Measurements from ENCODE around the gene OCEL1.
"Not testable (repeated sequence)": the region's sequence is repeated elsewhere in the genome, so short reads cannot be mapped to it uniquely, and the experiment has no call there.

The OCEL1 gene

DNA sequence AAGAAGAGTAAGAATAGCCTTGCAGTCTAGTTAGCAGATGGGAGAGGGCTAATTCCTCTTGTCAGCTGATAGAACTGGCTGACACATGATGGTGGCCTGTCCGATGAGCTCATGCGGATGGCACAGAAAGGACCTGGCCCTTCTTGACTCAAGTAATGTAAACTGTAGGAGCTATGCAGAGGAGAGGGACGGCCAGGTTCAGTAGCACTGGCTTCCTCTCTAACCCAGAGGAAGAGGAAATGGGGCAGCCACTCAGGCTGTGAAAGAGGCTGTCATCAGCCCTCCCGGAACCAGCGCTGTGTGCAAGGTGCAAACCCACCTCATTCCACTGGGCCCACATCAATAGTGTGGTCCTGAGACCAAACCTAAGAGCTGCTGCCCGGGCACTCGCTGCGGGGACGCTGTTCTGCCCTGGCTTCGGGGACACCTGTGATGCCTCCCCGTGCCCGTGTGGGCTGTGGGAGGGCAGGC is 41.6 kb upstream of the OCEL1 start:
- no peak overlapping the region for H3K4me3 ChIP-seq (ENCODE audit: low read depth, low read length)
- TF ChIP-seq, protein P1, sequence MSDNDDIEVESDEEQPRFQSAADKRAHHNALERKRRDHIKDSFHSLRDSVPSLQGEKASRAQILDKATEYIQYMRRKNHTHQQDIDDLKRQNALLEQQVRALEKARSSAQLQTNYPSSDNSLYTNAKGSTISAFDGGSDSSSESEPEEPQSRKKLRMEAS (IDR thresholded peaks at IDR 0.05; ENCODE audit: low read depth, low read length) = no peak
- TF ChIP-seq MYC (IDR thresholded peaks at IDR 0.05; ENCODE audit: low read depth, low read length) (no peak), POLR2A (IDR thresholded peaks at IDR 0.05; ENCODE audit: extremely low read depth, insufficient read length) (no peak)
- TF ChIP-seq, protein P2, sequence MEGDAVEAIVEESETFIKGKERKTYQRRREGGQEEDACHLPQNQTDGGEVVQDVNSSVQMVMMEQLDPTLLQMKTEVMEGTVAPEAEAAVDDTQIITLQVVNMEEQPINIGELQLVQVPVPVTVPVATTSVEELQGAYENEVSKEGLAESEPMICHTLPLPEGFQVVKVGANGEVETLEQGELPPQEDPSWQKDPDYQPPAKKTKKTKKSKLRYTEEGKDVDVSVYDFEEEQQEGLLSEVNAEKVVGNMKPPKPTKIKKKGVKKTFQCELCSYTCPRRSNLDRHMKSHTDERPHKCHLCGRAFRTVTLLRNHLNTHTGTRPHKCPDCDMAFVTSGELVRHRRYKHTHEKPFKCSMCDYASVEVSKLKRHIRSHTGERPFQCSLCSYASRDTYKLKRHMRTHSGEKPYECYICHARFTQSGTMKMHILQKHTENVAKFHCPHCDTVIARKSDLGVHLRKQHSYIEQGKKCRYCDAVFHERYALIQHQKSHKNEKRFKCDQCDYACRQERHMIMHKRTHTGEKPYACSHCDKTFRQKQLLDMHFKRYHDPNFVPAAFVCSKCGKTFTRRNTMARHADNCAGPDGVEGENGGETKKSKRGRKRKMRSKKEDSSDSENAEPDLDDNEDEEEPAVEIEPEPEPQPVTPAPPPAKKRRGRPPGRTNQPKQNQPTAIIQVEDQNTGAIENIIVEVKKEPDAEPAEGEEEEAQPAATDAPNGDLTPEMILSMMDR (IDR thresholded peaks at IDR 0.05; ENCODE audit: low read depth, low read length) = no peak
- DNase-seq (ENCODE audit: low read depth) = no peak

DNA sequence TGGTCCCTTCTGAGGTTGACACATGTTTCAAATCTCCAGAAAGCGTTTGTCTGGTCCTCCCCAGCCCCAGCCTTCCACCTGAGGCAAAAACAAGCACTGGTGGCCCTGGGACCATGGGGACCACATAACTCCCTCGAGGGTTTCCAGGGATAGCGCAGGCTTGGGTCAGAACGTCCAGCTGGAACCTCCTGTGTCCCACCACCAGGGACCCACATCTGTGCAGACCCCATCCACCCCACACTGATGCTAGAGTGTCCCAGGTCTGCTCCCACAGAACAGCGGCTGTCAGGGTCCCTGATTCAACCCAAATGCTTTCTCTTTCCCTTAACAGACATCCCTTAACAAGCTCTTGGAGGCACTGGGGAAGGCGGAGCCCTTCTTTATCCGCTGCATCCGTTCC is 40.4 kb upstream of the OCEL1 start:
- TF ChIP-seq MYC (IDR thresholded peaks at IDR 0.05; ENCODE audit: low read depth, low read length) (no peak), POLR2A (IDR thresholded peaks at IDR 0.05; ENCODE audit: extremely low read depth, insufficient read length) (no peak)
- TF ChIP-seq, protein P2 (IDR thresholded peaks at IDR 0.05; ENCODE audit: low read depth, low read length) = no peak
- TF ChIP-seq, protein P1 (IDR thresholded peaks at IDR 0.05; ENCODE audit: low read depth, low read length) = no peak
- DNase-seq (ENCODE audit: low read depth) = no peak
- H3K4me3 ChIP-seq (ENCODE audit: low read depth, low read length) = no peak overlapping the region

DNA sequence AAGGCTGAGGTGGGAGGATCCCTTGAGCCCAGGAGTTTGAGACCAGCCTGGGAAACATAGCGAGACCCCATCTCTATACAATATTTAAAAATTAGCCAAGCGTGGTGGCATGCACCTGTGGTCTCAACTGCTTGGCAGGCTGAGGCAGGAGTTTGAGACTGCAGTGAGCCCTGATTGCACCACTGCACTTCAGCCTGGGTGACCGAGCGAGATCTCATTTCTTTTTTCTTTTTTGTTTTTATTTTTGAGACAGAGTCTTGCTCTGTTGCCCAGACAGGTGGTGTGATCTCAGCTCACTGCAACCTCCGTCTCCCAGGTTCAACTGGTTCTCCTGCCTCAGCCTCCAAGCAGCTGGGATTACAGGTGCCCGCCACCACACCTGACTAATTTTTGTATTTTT is 34.3 kb upstream of the OCEL1 start:
- H3K4me3 ChIP-seq (ENCODE audit: low read depth, low read length); DNase-seq (ENCODE audit: low read depth): not testable (repeated sequence)

DNA sequence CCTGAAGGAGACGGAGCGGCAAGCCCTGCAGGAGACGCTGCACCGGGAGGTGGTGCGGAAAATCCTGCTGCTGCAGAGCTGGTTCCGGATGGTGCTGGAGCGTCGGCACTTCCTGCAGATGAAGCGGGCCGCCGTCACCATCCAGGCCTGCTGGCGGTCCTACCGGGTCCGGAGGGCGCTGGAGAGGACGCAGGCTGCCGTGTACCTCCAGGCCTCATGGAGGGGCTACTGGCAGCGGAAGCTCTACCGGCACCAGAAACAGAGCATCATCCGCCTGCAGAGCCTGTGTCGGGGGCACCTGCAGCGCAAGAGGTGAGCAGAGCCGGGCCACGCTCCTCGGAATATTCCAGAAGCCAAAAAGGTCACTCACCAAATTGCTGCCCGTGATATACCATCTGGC is 33.3 kb upstream of the OCEL1 start:
- no peak overlapping the region for H3K4me3 ChIP-seq (ENCODE audit: low read depth, low read length)
- TF ChIP-seq POLR2A (IDR thresholded peaks at IDR 0.05; ENCODE audit: extremely low read depth, insufficient read length) (no peak), MYC (IDR thresholded peaks at IDR 0.05; ENCODE audit: low read depth, low read length) (no peak)
- TF ChIP-seq, protein P2 (IDR thresholded peaks at IDR 0.05; ENCODE audit: low read depth, low read length) = no peak
- TF ChIP-seq, protein P1 (IDR thresholded peaks at IDR 0.05; ENCODE audit: low read depth, low read length) = no peak
- DNase-seq (ENCODE audit: low read depth) = no peak

DNA sequence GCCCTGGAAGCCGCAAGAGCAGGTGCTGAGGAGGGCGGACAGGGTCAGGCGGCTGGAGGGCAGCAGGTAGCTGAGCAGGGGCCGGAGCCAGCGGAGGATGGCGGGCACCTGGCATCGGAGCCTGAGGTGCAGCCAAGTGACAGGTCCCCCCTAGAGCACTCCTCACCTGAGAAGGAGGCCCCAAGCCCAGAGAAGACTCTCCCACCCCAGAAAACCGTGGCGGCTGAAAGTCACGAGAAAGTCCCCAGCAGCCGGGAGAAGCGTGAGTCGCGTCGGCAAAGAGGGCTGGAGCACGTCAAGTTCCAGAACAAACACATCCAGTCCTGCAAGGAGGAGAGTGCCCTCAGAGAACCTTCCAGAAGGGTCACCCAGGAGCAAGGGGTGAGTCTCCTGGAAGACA is 31.4 kb upstream of the OCEL1 start:
- DNase-seq (ENCODE audit: low read depth) = no peak
- TF ChIP-seq, protein P2 (IDR thresholded peaks at IDR 0.05; ENCODE audit: low read depth, low read length) = no peak
- TF ChIP-seq, protein P1 (IDR thresholded peaks at IDR 0.05; ENCODE audit: low read depth, low read length) = no peak
- TF ChIP-seq MYC (IDR thresholded peaks at IDR 0.05; ENCODE audit: low read depth, low read length) (no peak), POLR2A (IDR thresholded peaks at IDR 0.05; ENCODE audit: extremely low read depth, insufficient read length) (no peak)
- no peak overlapping the region for H3K4me3 ChIP-seq (ENCODE audit: low read depth, low read length)

DNA sequence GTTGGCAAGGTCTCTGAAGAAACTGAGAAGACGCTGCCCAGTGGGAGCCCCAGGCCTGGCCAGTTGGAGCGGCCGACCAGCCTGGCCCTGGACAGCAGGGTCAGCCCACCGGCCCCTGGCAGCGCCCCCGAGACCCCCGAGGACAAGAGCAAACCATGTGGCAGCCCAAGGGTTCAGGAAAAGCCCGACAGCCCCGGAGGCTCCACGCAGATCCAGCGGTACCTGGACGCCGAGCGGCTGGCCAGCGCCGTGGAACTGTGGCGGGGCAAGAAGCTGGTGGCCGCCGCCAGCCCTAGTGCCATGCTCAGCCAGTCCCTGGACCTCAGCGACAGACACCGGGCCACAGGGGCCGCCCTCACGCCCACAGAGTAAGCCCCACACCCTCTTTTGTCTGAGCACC is 30.9 kb upstream of the OCEL1 start:
- DNase-seq (ENCODE audit: low read depth) = no peak
- TF ChIP-seq MYC (IDR thresholded peaks at IDR 0.05; ENCODE audit: low read depth, low read length) (no peak), POLR2A (IDR thresholded peaks at IDR 0.05; ENCODE audit: extremely low read depth, insufficient read length) (no peak)
- TF ChIP-seq, protein P2 (IDR thresholded peaks at IDR 0.05; ENCODE audit: low read depth, low read length) = no peak
- TF ChIP-seq, protein P1 (IDR thresholded peaks at IDR 0.05; ENCODE audit: low read depth, low read length) = no peak
- no peak overlapping the region for H3K4me3 ChIP-seq (ENCODE audit: low read depth, low read length)
